HL-60 (cell line): ENCODE measurements around the gene COL4A2.

Experiments used
- DNase-seq, 2 experiments: peaks; one replicate each; pipeline ENCODE4 v3.0.0-alpha.2; 2010 to 2020; ENCODE audit warnings: low read depth in 1 of 2, low spot score in 1 of 2
- H3K27ac ChIP-seq: fragments of 250-450 bp; sonication (Bioruptor Pico); replicated peaks from 2 replicates; pipeline ENCODE4 v1.5.1; 2020; ENCODE audit warnings: mild to moderate bottlenecking, moderate library complexity
- H3K27me3 ChIP-seq: fragments of 250-450 bp; sonication (Bioruptor Pico); 2 replicates; pipeline ENCODE4 v1.5.1; 2021; ENCODE audit warnings: mild to moderate bottlenecking, moderate library complexity; ENCODE audit not compliant: insufficient read depth, poor library complexity, severe bottlenecking
- H3K4me3 ChIP-seq: replicated peaks from 2 replicates; pipeline ENCODE4 v1.5.1; 2011; ENCODE audit warnings: mild to moderate bottlenecking, control low read depth, low read length; ENCODE audit not compliant: insufficient read depth
- GABPA ChIP-seq: IDR thresholded peaks from 2 replicates; pipeline ENCODE4 v1.6.1; 2012; ENCODE audit warnings: low read depth
- POLR2AphosphoS5 ChIP-seq: IDR thresholded peaks from 2 replicates; pipeline ENCODE4 v1.6.1; 2012; ENCODE audit warnings: low read depth
- SPI1 ChIP-seq: IDR thresholded peaks from 2 replicates; pipeline ENCODE4 v1.6.1; 2012; ENCODE audit warnings: low read depth, mild to moderate bottlenecking, borderline replicate concordance
- TF ChIP-seq, protein P1 (sequence below): IDR thresholded peaks from 2 replicates; pipeline ENCODE4 v1.6.1; 2012; ENCODE audit warnings: low read depth; ENCODE audit not compliant: insufficient replicate concordance
- TF ChIP-seq, protein P2 (sequence below): IDR thresholded peaks from one replicate; pipeline ENCODE4 v1.5.1; 2011; ENCODE audit warnings: low read length, control low read depth, inconsistent platforms; ENCODE audit not compliant: insufficient read depth

Gene COL4A2

DNA sequence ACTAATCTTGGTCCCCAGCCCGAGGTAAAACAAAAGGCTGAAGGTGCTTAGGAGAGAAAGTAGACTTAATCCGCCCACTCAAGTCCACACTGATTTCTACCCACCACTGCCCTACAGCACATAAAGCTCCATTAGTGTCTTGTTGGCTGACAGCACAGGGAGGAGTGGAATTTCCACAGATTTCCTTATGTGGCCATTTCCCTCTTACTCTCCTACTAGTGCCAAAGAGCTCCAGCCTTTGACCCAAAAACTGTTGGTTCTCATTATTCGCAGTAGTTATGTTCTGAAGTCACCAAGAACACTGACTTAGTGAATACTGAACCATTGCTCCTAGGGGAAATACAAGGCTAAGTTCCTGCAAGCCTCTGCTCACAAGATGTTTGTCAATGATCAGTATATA, 193.3 kb downstream of the COL4A2 start:
- Histone ChIP-seq H3K27me3 (no peaks in the 10 kb centered on the region), H3K27ac (no peak overlapping the region), H3K4me3 (no peak overlapping the region)
- no peak for DNase-seq
- no peak for TF ChIP-seq SPI1
- TF ChIP-seq, protein P1, sequence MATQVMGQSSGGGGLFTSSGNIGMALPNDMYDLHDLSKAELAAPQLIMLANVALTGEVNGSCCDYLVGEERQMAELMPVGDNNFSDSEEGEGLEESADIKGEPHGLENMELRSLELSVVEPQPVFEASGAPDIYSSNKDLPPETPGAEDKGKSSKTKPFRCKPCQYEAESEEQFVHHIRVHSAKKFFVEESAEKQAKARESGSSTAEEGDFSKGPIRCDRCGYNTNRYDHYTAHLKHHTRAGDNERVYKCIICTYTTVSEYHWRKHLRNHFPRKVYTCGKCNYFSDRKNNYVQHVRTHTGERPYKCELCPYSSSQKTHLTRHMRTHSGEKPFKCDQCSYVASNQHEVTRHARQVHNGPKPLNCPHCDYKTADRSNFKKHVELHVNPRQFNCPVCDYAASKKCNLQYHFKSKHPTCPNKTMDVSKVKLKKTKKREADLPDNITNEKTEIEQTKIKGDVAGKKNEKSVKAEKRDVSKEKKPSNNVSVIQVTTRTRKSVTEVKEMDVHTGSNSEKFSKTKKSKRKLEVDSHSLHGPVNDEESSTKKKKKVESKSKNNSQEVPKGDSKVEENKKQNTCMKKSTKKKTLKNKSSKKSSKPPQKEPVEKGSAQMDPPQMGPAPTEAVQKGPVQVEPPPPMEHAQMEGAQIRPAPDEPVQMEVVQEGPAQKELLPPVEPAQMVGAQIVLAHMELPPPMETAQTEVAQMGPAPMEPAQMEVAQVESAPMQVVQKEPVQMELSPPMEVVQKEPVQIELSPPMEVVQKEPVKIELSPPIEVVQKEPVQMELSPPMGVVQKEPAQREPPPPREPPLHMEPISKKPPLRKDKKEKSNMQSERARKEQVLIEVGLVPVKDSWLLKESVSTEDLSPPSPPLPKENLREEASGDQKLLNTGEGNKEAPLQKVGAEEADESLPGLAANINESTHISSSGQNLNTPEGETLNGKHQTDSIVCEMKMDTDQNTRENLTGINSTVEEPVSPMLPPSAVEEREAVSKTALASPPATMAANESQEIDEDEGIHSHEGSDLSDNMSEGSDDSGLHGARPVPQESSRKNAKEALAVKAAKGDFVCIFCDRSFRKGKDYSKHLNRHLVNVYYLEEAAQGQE, result no peak
- TF ChIP-seq GABPA, result no peak
- no peak for TF ChIP-seq POLR2AphosphoS5
- TF ChIP-seq, protein P2, sequence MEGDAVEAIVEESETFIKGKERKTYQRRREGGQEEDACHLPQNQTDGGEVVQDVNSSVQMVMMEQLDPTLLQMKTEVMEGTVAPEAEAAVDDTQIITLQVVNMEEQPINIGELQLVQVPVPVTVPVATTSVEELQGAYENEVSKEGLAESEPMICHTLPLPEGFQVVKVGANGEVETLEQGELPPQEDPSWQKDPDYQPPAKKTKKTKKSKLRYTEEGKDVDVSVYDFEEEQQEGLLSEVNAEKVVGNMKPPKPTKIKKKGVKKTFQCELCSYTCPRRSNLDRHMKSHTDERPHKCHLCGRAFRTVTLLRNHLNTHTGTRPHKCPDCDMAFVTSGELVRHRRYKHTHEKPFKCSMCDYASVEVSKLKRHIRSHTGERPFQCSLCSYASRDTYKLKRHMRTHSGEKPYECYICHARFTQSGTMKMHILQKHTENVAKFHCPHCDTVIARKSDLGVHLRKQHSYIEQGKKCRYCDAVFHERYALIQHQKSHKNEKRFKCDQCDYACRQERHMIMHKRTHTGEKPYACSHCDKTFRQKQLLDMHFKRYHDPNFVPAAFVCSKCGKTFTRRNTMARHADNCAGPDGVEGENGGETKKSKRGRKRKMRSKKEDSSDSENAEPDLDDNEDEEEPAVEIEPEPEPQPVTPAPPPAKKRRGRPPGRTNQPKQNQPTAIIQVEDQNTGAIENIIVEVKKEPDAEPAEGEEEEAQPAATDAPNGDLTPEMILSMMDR, result no peak

- TF ChIP-seq, protein P1, result no peak
- TF ChIP-seq, protein P2, result no peak
- Histone ChIP-seq H3K4me3 (no peak overlapping the region), H3K27ac (no peak overlapping the region), H3K27me3 (no peaks in the 10 kb centered on the region)
- no peak for DNase-seq
These were observed 194.1 kb downstream of the COL4A2 start for GRCh38 chr13:110501188-110501587.

DNA sequence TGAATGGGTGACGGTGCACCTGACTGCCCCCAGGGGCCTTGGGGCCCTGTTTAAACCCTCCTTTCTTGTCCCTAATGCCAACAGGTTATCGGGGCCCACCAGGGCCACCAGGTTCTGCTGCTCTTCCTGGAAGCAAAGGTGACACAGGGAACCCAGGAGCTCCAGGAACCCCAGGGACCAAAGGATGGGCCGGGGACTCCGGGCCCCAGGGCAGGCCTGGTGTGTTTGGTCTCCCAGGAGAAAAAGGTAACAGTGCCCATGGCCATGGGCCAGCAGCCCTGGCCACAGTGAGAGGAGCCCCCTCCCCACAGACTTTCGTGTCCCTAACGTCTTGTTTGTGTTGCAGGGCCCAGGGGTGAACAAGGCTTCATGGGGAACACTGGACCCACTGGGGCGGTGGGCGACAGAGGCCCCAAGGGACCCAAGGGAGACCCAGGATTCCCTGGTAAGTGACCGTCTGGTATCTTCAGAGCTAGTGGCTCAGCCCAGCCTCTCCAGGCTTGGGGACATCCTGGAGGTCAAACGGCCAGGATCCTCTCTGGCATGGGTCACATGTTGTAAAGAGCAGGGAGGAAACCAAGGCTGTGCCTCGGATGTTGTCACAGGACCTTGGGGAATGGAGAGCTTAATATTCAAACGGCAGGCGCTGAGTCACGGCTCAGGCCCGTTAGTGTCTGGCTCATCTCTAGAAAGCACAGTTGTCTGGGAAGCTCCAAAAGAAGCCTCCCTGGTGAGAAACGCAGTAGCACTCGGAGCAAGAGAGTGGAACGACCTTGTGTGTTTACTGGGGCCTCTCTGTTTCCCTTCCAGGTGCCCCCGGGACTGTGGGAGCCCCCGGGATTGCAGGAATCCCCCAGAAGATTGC, 196.2 kb downstream of the COL4A2 start:
- Histone ChIP-seq H3K4me3 (no peak overlapping the region), H3K27ac (no peak overlapping the region), H3K27me3 (no peaks in the 10 kb centered on the region)
- DNase-seq, result no peak
- TF ChIP-seq, protein P1, result no peak
- TF ChIP-seq POLR2AphosphoS5 (no peak), GABPA (no peak), SPI1 (no peak)
- TF ChIP-seq, protein P2, result no peak
